Esophagus muscularis mucosa (tissue), 4 donors: ENCODE measurements around the gene SLC8A1. TPM values are rescaled to one million over a fixed set of nuclear protein-coding genes. Genes with fewer than 3 reads are reported as not detected.

Source experiments
- DNase-seq: peaks from one replicate; pipeline ENCODE4 v3.0.0-alpha.2; 2017; ENCODE audit errors: extremely low spot score
- H3K27ac ChIP-seq, 4 donors: fragments of 200-600 bp; sonication (generic); replicated peaks in 1 of 4; 1 replicate in 3 of 4; 2 replicates in 1 of 4; pipeline ENCODE4 v1.5.1; 2016 to 2019; ENCODE audit warnings: mild to moderate bottlenecking in 1 of 4
- H3K27me3 ChIP-seq, 4 donors: fragments of 200-600 bp; sonication (generic); one replicate each; pipeline versions ENCODE4 v1.5.1 to v1.6.0; 2016 to 2019
- H3K36me3 ChIP-seq, 4 donors: fragments of 200-600 bp; sonication (generic); one replicate each; pipeline ENCODE4 v1.5.1; 2016 to 2019
- H3K4me1 ChIP-seq, 4 donors: fragments of 200-600 bp; sonication (generic); one replicate each; pipeline ENCODE4 v1.5.1; 2016 to 2019
- H3K4me3 ChIP-seq, 4 donors: fragments of 200-600 bp; sonication (generic); 1 replicate in 2 of 4; 2 replicates in 2 of 4; pipeline ENCODE4 v1.5.1; 2016 to 2019; ENCODE audit warnings: mild to moderate bottlenecking in 4 of 4, moderate library complexity in 1 of 4
- H3K9me3 ChIP-seq, 4 donors: fragments of 200-600 bp; sonication (generic); 1 replicate in 3 of 4; 2 replicates in 1 of 4; pipeline ENCODE4 v1.5.1; 2016 to 2019
- EP300 ChIP-seq: sonication (generic); formaldehyde crosslinking; IDR thresholded peaks from one replicate; pipeline ENCODE4 v1.6.1; 2017; ENCODE audit warnings: antibody characterized with exemption
- POLR2A ChIP-seq: fragments of 450-650 bp; IDR thresholded peaks from one replicate; pipeline ENCODE4 v1.6.1; 2017; ENCODE audit warnings: antibody characterized with exemption, moderate library complexity, mild to moderate bottlenecking, low read depth
- POLR2AphosphoS5 ChIP-seq, 2 donors: sonication (generic); formaldehyde crosslinking; IDR thresholded peaks; one replicate each; pipeline ENCODE4 v1.6.1; 2017; ENCODE audit warnings: antibody characterized with exemption in 2 of 2
- WGBS: methylation state at CpG from one replicate; pipeline ENCODE4 v1.1.5; 2018; 5-methylcytosine and 5-hydroxymethylcytosine counted together
- intact Hi-C: fragments of 100-400 bp; cut with DNase I; formaldehyde crosslinking; loops from one replicate; pipeline ENCODE4 v1.15.1; 2023
- total RNA-seq, 4 donors: library from RNA; depleted of rRNA; stranded (reverse); fragments of >200 nt; gene quantifications; one replicate each; pipeline versions ENCODE4 v1.1.0 to v1.2.1, GENCODE V29; 2016
- TF ChIP-seq, protein P1 (sequence below), 3 experiments: fragments of 200-600 bp in 2 of 3; fragments of 450-650 bp in 1 of 3; sonication (generic) in 2 of 3; IDR thresholded peaks; one replicate each; pipeline ENCODE4 v1.5.1; 2017 to 2019; ENCODE audit warnings: antibody characterized with exemption in 3 of 3, mild to moderate bottlenecking in 2 of 3, moderate library complexity in 1 of 3

SLC8A1 gene
- total RNA-seq, 4 donors from 2014 or later, result 105 to 166 (median 157) TPM

DNA sequence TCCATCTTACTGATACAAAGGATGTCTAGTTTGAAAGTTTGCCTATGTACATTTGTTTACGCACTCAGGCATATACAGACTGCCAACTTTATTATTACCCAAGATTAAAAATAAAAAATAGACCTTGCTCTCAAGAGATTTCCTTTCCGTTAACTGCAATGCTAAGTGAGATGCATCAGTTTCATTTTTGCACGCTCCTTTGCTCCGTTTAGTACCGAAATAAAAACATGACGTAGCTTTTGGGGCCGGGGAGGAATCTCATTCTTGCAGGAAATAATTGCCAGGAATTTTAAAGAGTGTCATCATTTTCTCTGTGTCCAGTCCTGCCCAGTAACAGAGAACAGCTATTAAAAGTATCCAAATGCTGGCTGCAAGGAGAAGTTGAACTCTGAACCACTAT, 169.5 kb downstream of the SLC8A1 start:
- intact Hi-C loops, result no loop called here
- Histone ChIP-seq H3K4me1 (peaks cover 50 to 84% (median 79%) of the 10 kb centered on the region in 4 donors), H3K27ac (peak overlapping the region; percentile 73 to 81 (median 78)), H3K9me3 (no peaks in the 10 kb centered on the region), H3K27me3 (no peaks in the 10 kb centered on the region), H3K4me3 (peak overlapping the region; percentile 26 to 45 (median 38)), H3K36me3 (no peaks in the 10 kb centered on the region)
- TF ChIP-seq EP300 (no peak), POLR2AphosphoS5 (IDR thresholded peaks at IDR 0.05) (peak in 1 of 2 donors; percentile 36)
- 55% methylated on average over 7 of the region's 7 CpGs for WGBS
- no peak for DNase-seq

DNA sequence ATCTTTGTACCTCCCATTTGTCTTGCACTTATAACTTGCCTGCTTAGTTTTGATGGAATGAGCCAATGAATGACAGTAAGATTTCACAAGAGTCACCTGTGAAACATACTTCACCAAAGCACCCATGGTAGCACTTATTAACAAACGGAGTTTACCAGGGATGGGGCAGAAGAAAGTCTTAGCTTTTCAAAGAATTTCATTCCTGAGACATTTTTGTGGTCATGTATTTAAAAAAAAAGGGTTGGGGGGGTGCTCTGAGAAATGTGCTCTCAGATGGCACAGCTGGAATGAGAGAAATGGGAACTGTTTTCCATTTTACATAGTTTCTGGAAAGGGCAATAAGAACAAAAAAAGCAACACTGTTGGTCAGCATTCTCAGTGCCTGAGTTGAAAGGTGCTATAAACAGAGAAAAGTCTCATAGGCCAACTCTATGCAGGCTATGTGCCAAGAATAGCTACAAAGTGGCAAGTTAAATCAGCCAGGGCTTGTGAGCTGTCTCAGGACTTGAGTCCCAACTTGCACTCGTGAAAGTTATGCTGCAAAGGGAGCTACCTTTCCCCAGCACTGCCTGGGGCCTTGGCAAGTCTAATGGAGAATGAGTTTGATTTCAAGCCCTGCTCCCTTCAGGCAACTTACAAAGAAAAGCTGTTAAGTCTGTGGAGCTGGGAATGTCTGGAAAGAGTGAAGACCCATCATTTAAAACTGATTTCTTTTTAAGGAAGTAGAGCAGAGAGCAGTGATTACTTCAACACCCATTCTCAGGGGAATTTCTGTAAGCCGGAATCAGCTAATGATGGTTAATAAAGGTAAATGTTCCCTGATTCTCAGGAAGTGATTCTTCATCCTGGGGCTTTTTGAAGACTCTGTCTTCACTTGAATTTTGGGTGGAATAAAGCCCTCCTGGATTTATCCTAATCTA, 170.6 kb downstream of the SLC8A1 start:
- TF ChIP-seq, protein P1, sequence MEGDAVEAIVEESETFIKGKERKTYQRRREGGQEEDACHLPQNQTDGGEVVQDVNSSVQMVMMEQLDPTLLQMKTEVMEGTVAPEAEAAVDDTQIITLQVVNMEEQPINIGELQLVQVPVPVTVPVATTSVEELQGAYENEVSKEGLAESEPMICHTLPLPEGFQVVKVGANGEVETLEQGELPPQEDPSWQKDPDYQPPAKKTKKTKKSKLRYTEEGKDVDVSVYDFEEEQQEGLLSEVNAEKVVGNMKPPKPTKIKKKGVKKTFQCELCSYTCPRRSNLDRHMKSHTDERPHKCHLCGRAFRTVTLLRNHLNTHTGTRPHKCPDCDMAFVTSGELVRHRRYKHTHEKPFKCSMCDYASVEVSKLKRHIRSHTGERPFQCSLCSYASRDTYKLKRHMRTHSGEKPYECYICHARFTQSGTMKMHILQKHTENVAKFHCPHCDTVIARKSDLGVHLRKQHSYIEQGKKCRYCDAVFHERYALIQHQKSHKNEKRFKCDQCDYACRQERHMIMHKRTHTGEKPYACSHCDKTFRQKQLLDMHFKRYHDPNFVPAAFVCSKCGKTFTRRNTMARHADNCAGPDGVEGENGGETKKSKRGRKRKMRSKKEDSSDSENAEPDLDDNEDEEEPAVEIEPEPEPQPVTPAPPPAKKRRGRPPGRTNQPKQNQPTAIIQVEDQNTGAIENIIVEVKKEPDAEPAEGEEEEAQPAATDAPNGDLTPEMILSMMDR (IDR thresholded peaks at IDR 0.05), result no peak
- no peak for TF ChIP-seq EP300
- peak; percentile 61 to 65 for TF ChIP-seq POLR2AphosphoS5 (IDR thresholded peaks at IDR 0.05)
- TF ChIP-seq POLR2A, result no peak
- no peak for DNase-seq
- Histone ChIP-seq H3K27me3 (no peaks in the 10 kb centered on the region), H3K4me1 (peaks cover 59 to 82% (median 74%) of the 10 kb centered on the region in 4 donors), H3K36me3 (no peaks in the 10 kb centered on the region), H3K9me3 (no peaks in the 10 kb centered on the region), H3K27ac (peak overlapping the region; percentile 73 to 81 (median 78)), H3K4me3 (no peak overlapping the region)
- intact Hi-C loops, result no loop called here
- 29% methylated on average over 3 of the region's 3 CpGs for WGBS

DNA sequence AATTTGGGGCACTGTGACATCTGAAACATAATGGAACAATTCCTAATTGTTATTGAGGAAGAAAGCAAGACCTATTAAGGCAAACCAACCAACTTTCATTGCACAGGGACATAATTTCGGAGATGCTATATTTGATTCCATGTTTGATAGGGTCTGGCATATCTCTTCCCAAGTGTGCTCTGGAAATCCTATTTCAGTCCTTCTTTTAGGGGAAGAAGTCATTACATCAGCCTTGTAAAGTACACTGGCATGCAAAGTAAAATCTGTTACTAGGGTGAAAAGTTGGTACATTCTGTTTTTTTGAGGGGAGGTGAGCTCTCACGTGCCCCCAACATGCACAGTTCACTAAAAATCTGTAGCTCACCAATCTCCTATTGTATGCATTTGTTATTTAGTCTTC, 172.4 kb downstream of the SLC8A1 start:
- Histone ChIP-seq H3K27ac (peak overlapping the region; percentile 53 to 81 (median 70)), H3K4me1 (peaks cover 63 to 81% (median 70%) of the 10 kb centered on the region in 4 donors), H3K4me3 (peak overlapping the region; percentile 8 to 39 (median 38)), H3K36me3 (no peaks in the 10 kb centered on the region), H3K27me3 (no peaks in the 10 kb centered on the region), H3K9me3 (no peaks in the 10 kb centered on the region)
- TF ChIP-seq POLR2AphosphoS5 (IDR thresholded peaks at IDR 0.05) (no peak), EP300 (no peak)
- TF ChIP-seq, protein P1 (IDR thresholded peaks at IDR 0.05), result no peak
- DNase-seq, result no peak
- WGBS, result 69% methylated on average over 2 of the region's 2 CpGs
- intact Hi-C loops, result no loop called here

DNA sequence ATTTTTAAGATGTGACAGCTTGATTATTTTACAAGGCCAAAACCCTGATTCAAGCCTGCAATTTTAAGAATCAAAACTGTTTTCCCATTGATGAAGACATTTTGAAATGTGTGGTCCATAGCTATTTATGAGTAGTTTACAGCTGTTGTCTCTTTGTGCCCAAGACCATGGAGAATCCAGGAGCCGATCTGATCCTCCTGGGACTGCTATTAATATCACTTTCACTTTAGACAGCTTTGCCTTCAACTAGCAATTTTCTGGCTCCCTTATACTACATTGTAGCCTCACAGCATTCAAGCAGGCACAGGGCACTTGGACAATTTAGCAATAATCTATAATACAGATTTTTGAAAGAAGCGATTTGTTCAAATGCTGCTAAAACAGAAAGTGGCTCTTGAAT, 172.9 kb downstream of the SLC8A1 start:
- no peaks in the 10 kb centered on the region for H3K27me3 ChIP-seq
- H3K4me1 ChIP-seq, result peaks cover 67 to 85% (median 74%) of the 10 kb centered on the region in 4 donors
- TF ChIP-seq EP300 (no peak), POLR2AphosphoS5 (IDR thresholded peaks at IDR 0.05) (no peak), POLR2A (no peak)
- TF ChIP-seq, protein P1 (IDR thresholded peaks at IDR 0.05), result no peak
- no peak for DNase-seq
- intact Hi-C loops, result no loop called here
- H3K9me3 ChIP-seq, result no peaks in the 10 kb centered on the region
- no peaks in the 10 kb centered on the region for H3K36me3 ChIP-seq
- 47% methylated on average over 2 of the region's 2 CpGs for WGBS
- H3K27ac ChIP-seq, result peak overlapping the region; percentile 53 to 81 (median 70)
- peak overlapping the region; percentile 8 to 39 (median 38) for H3K4me3 ChIP-seq

DNA sequence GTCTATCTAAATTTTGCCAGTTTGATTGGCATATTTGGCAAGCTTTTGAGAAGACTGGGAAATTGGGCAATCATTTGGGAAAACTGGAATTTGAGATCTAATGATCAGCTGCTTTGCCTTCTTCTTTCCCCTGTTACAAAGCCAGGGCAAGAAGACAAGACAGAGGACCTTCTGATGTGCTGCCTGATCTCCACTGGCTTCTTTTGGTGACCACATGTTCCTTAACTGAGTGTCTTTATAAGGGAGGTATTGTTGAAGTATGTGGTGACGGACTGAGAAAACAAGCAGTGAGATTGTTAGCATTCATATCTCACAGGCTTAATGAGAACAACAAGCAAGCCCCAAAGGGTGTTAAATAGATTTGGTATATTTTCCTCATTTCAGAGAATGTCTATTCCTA, 175.8 kb downstream of the SLC8A1 start:
- Histone ChIP-seq H3K27ac (peak overlapping the region in 3 of 4 donors; percentile 45 to 50 (median 50)), H3K4me3 (no peak overlapping the region), H3K36me3 (no peaks in the 10 kb centered on the region), H3K27me3 (no peaks in the 10 kb centered on the region), H3K9me3 (no peaks in the 10 kb centered on the region), H3K4me1 (peaks cover 65 to 82% (median 70%) of the 10 kb centered on the region in 4 donors)
- TF ChIP-seq, protein P1 (IDR thresholded peaks at IDR 0.05), result no peak
- no peak for TF ChIP-seq POLR2AphosphoS5 (IDR thresholded peaks at IDR 0.05)
- TF ChIP-seq POLR2A, result no peak
- no peak for TF ChIP-seq EP300
- intact Hi-C loops, result no loop called here
- DNase-seq, result no peak
- 74% methylated on average over 1 of the region's 1 CpG for WGBS
